ENCODE data around the gene SLC29A4.
"Not testable (repeated sequence)": the region's sequence is repeated elsewhere in the genome, so short reads cannot be mapped to it uniquely, and the experiment has no call there.

The SLC29A4 gene

GRCh38 chr7:5284304-5285281 lies 1.9 kb downstream of the SLC29A4 start:
- Histone ChIP-seq H2BK12ac (ENCODE audit: low read length) (no peak overlapping the region), H2AFZ (ENCODE audit: low read length) (no peak overlapping the region), H3K4me3 (ENCODE audit: low read length in 2 of 2) (peak overlapping the region in 1 of 2 donors; percentile 70), H3K27ac (replicated peaks; ENCODE audit: low read length) (no peak overlapping the region), H2BK5ac (ENCODE audit: low read length) (no peak overlapping the region), H2BK15ac (ENCODE audit: low read length) (no peak overlapping the region), H4K8ac (ENCODE audit: low read depth, low read length) (no peak overlapping the region), H3K14ac (ENCODE audit: low read length) (peak overlapping the region; percentile 17), H2AK5ac (ENCODE audit: low read depth, low read length) (peak overlapping the region; percentile 89), H4K91ac (ENCODE audit: low read depth, low read length, poor library complexity) (no peak overlapping the region), H3K4me1 (ENCODE audit: control insufficient read depth in 2 of 2, insufficient read depth in 1 of 2, low read depth in 1 of 2, low read length in 2 of 2) (peaks cover 3 to 8% of the 10 kb centered on the region in 2 donors), H3K36me3 (replicated peaks in 1 of 2; ENCODE audit: control insufficient read depth in 2 of 2, insufficient read depth in 2 of 2, low read length in 2 of 2) (peaks cover 10 to 24% of the 10 kb centered on the region in 2 donors), H3K4me2 (ENCODE audit: insufficient read depth, low read length, poor library complexity, severe bottlenecking) (no peak overlapping the region), H3K9ac (ENCODE audit: low read depth, low read length, poor library complexity) (peak overlapping the region; percentile 30), H3K27me3 (ENCODE audit: control insufficient read depth in 3 of 3, insufficient read depth in 3 of 3, low read depth in 1 of 3, low read length in 3 of 3) (peaks cover 0 to 2% (median 0%) of the 10 kb centered on the region in 3 experiments), H2BK120ac (ENCODE audit: low read depth, low read length) (no peak overlapping the region), H3K9me3 (replicated peaks in 1 of 2; ENCODE audit: control insufficient read depth in 2 of 2, insufficient read depth in 1 of 2, low read depth in 1 of 2, low read length in 2 of 2) (no peaks in the 10 kb centered on the region), H3K18ac (ENCODE audit: low read length) (peak overlapping the region; percentile 27), H3K79me1 (ENCODE audit: low read depth, low read length) (peaks cover 4% of the 10 kb centered on the region), H3K4ac (ENCODE audit: low read length) (no peak overlapping the region), H3K23ac (ENCODE audit: low read depth, low read length, poor library complexity) (no peak overlapping the region)
- DNase-seq (ENCODE audit: low spot score) = no peak
- no CpG with 5 or more reads among the region's 24 CpGs for WGBS, 2 donors (ENCODE audit: extremely low coverage in 2 of 2, insufficient read length in 2 of 2, insufficient replicate concordance in 1 of 2)

DNA sequence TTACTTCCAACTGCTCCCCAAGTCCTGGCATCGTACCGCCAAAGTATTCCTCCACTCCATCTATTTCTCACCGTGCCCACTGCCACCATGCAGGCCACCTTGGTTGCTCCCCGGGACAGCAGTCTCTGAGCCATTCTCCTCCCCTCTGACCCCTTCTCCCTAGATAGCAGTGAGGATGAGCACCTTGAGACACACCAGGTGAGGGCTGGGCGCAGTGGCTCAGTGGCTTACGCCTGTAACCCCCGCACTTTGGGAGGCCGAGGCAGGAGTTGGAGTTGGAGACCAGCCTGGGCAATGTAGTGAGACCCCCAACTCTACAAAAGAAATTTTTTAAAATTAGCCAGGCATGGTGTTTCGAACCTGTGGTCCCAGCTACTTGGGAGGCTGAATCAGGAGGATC lies 4.2 kb downstream of the SLC29A4 start:
- Histone ChIP-seq H3K18ac (ENCODE audit: low read length) (no peak overlapping the region), H3K4me3 (ENCODE audit: low read length in 2 of 2) (no peak overlapping the region), H2BK12ac (ENCODE audit: low read length) (no peak overlapping the region), H3K36me3 (replicated peaks in 1 of 2; ENCODE audit: control insufficient read depth in 2 of 2, insufficient read depth in 2 of 2, low read length in 2 of 2) (peaks cover 18 to 43% of the 10 kb centered on the region in 2 donors), H3K9ac (ENCODE audit: low read depth, low read length, poor library complexity) (no peak overlapping the region), H3K4ac (ENCODE audit: low read length) (no peak overlapping the region), H2BK120ac (ENCODE audit: low read depth, low read length) (no peak overlapping the region), H4K91ac (ENCODE audit: low read depth, low read length, poor library complexity) (no peak overlapping the region), H3K4me2 (ENCODE audit: insufficient read depth, low read length, poor library complexity, severe bottlenecking) (no peak overlapping the region), H3K4me1 (ENCODE audit: control insufficient read depth in 2 of 2, insufficient read depth in 1 of 2, low read depth in 1 of 2, low read length in 2 of 2) (peaks cover 3 to 8% of the 10 kb centered on the region in 2 donors), H2AFZ (ENCODE audit: low read length) (no peak overlapping the region), H3K79me1 (ENCODE audit: low read depth, low read length) (peaks cover 4% of the 10 kb centered on the region), H3K9me3 (replicated peaks in 1 of 2; ENCODE audit: control insufficient read depth in 2 of 2, insufficient read depth in 1 of 2, low read depth in 1 of 2, low read length in 2 of 2) (no peaks in the 10 kb centered on the region), H2BK15ac (ENCODE audit: low read length) (no peak overlapping the region), H3K27me3 (ENCODE audit: control insufficient read depth in 3 of 3, insufficient read depth in 3 of 3, low read depth in 1 of 3, low read length in 3 of 3) (peaks cover 0 to 2% (median 0%) of the 10 kb centered on the region in 3 experiments), H3K14ac (ENCODE audit: low read length) (peak overlapping the region; percentile 56), H2AK5ac (ENCODE audit: low read depth, low read length) (no peak overlapping the region), H2BK5ac (ENCODE audit: low read length) (no peak overlapping the region), H4K8ac (ENCODE audit: low read depth, low read length) (no peak overlapping the region), H3K23ac (ENCODE audit: low read depth, low read length, poor library complexity) (peak overlapping the region; percentile 43), H3K27ac (replicated peaks; ENCODE audit: low read length) (no peak overlapping the region)
- WGBS, 2 donors (ENCODE audit: extremely low coverage in 2 of 2, insufficient read length in 2 of 2, insufficient replicate concordance in 1 of 2) = no CpG with 5 or more reads among the region's 9 CpGs
- DNase-seq (ENCODE audit: low spot score) = no peak

- not testable (repeated sequence) for H3K27me3 ChIP-seq (ENCODE audit: control insufficient read depth in 3 of 3, insufficient read depth in 3 of 3, low read depth in 1 of 3, low read length in 3 of 3); H3K4me3 ChIP-seq (ENCODE audit: low read length in 2 of 2); H2AK5ac ChIP-seq (ENCODE audit: low read depth, low read length); H3K9me3 ChIP-seq (replicated peaks in 1 of 2; ENCODE audit: control insufficient read depth in 2 of 2, insufficient read depth in 1 of 2, low read depth in 1 of 2, low read length in 2 of 2); H4K8ac ChIP-seq (ENCODE audit: low read depth, low read length); H2BK5ac ChIP-seq (ENCODE audit: low read length); H3K14ac ChIP-seq (ENCODE audit: low read length); DNase-seq (ENCODE audit: low spot score); H3K4ac ChIP-seq (ENCODE audit: low read length); H2BK15ac ChIP-seq (ENCODE audit: low read length); H2BK12ac ChIP-seq (ENCODE audit: low read length); H3K4me1 ChIP-seq (ENCODE audit: control insufficient read depth in 2 of 2, insufficient read depth in 1 of 2, low read depth in 1 of 2, low read length in 2 of 2); H4K91ac ChIP-seq (ENCODE audit: low read depth, low read length, poor library complexity); H3K9ac ChIP-seq (ENCODE audit: low read depth, low read length, poor library complexity); H3K18ac ChIP-seq (ENCODE audit: low read length); H3K79me1 ChIP-seq (ENCODE audit: low read depth, low read length); H3K27ac ChIP-seq (replicated peaks; ENCODE audit: low read length); H3K4me2 ChIP-seq (ENCODE audit: insufficient read depth, low read length, poor library complexity, severe bottlenecking); H2AFZ ChIP-seq (ENCODE audit: low read length); H2BK120ac ChIP-seq (ENCODE audit: low read depth, low read length)
- H3K36me3 ChIP-seq (replicated peaks in 1 of 2; ENCODE audit: control insufficient read depth in 2 of 2, insufficient read depth in 2 of 2, low read length in 2 of 2) = peaks cover 18 to 45% of the 10 kb centered on the region in 2 donors
- peak overlapping the region; percentile 60 for H3K23ac ChIP-seq (ENCODE audit: low read depth, low read length, poor library complexity)
- no CpG with 5 or more reads among the region's 5 CpGs for whole genome bisulfite sequencing, 2 donors (ENCODE audit: extremely low coverage in 2 of 2, insufficient read length in 2 of 2, insufficient replicate concordance in 1 of 2)
These were observed 4.6 kb downstream of the SLC29A4 start for GRCh38 chr7:5287373-5287772.

DNA sequence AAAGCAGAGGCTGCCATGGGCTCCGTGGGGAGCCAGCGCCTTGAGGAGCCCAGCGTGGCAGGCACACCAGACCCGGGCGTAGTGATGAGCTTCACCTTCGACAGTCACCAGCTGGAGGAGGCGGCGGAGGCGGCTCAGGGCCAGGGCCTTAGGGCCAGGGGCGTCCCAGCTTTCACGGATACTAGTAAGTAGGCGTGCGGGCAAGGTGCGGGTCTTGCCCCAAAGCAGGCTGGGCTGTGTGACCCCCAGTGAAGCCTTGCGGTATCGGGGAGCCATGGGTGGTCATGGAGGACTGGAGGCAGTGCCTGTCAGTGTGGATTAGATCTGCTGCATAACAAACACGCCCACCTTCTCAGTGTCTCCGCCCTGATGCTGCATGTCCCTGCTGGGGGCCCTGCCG lies 5.1 kb downstream of the SLC29A4 start:
- H3K4me2 ChIP-seq (ENCODE audit: insufficient read depth, low read length, poor library complexity, severe bottlenecking) = no peak overlapping the region
- peaks cover 0 to 2% (median 0%) of the 10 kb centered on the region in 3 experiments for H3K27me3 ChIP-seq (ENCODE audit: control insufficient read depth in 3 of 3, insufficient read depth in 3 of 3, low read depth in 1 of 3, low read length in 3 of 3)
- DNase-seq (ENCODE audit: low spot score) = no peak
- H2BK120ac ChIP-seq (ENCODE audit: low read depth, low read length) = peak overlapping the region; percentile 35
- no peak overlapping the region for H3K4me3 ChIP-seq (ENCODE audit: low read length in 2 of 2)
- H4K8ac ChIP-seq (ENCODE audit: low read depth, low read length) = no peak overlapping the region
- no peak overlapping the region for H2AK5ac ChIP-seq (ENCODE audit: low read depth, low read length)
- no peak overlapping the region for H3K14ac ChIP-seq (ENCODE audit: low read length)
- H3K23ac ChIP-seq (ENCODE audit: low read depth, low read length, poor library complexity) = peak overlapping the region; percentile 60
- WGBS, 2 donors (ENCODE audit: extremely low coverage in 2 of 2, insufficient read length in 2 of 2, insufficient replicate concordance in 1 of 2) = no CpG with 5 or more reads among the region's 19 CpGs
- H2AFZ ChIP-seq (ENCODE audit: low read length) = no peak overlapping the region
- H4K91ac ChIP-seq (ENCODE audit: low read depth, low read length, poor library complexity) = no peak overlapping the region
- H3K9ac ChIP-seq (ENCODE audit: low read depth, low read length, poor library complexity) = no peak overlapping the region
- no peak overlapping the region for H3K18ac ChIP-seq (ENCODE audit: low read length)
- H2BK12ac ChIP-seq (ENCODE audit: low read length) = no peak overlapping the region
- no peak overlapping the region for H2BK5ac ChIP-seq (ENCODE audit: low read length)
- no peak overlapping the region for H3K27ac ChIP-seq (replicated peaks; ENCODE audit: low read length)
- no peaks in the 10 kb centered on the region for H3K9me3 ChIP-seq (replicated peaks in 1 of 2; ENCODE audit: control insufficient read depth in 2 of 2, insufficient read depth in 1 of 2, low read depth in 1 of 2, low read length in 2 of 2)
- no peak overlapping the region for H3K4ac ChIP-seq (ENCODE audit: low read length)
- peaks cover 3 to 8% of the 10 kb centered on the region in 2 donors for H3K4me1 ChIP-seq (ENCODE audit: control insufficient read depth in 2 of 2, insufficient read depth in 1 of 2, low read depth in 1 of 2, low read length in 2 of 2)
- H3K36me3 ChIP-seq (replicated peaks in 1 of 2; ENCODE audit: control insufficient read depth in 2 of 2, insufficient read depth in 2 of 2, low read length in 2 of 2) = peaks cover 18 to 45% of the 10 kb centered on the region in 2 donors
- H3K79me1 ChIP-seq (ENCODE audit: low read depth, low read length) = peaks cover 4% of the 10 kb centered on the region
- H2BK15ac ChIP-seq (ENCODE audit: low read length) = no peak overlapping the region
